PC-3 (cell line): ENCODE data around the gene NFE2. TPM values are rescaled to one million over a fixed set of nuclear protein-coding genes. Genes with fewer than 3 reads are reported as not detected.
A peak's percentile ranks its signal among the peaks of the same experiment; 100 is the strongest.

Experiments
- ATAC-seq: fragments of 200-7000 bp; cut with Tn5 transposase; 2 replicates; pipeline ENCODE4 v1.9.1; 2020; ENCODE audit warnings: mild to moderate bottlenecking, moderate library complexity
- BruUV-seq: library from RNA; stranded (reverse); fragments of 400-500 nt; replicated peaks from 2 replicates; lab custom pipeline; 2021; lab: Mats Ljungman, UMichigan
- CTCF ChIA-PET: fragments of 300-600 bp; sonication (Branson Sonifier 250); formaldehyde crosslinking; loops from one replicate; lab custom pipeline; 2022; ENCODE audit warnings: antibody characterized with exemption; lab: Charles Lee
- POLR2A ChIA-PET: fragments of 300-600 bp; sonication (Branson Sonifier 250); formaldehyde crosslinking; loops from one replicate; lab custom pipeline; 2022; ENCODE audit warnings: antibody characterized with exemption; ENCODE audit not compliant: unreplicated experiment; lab: Charles Lee
- DNase-seq: peaks from one replicate; pipeline ENCODE4 v3.0.0-alpha.2; 2015
- H2AFZ ChIP-seq: fragments of 300-600 bp; sonication (generic); 2 replicates; pipeline ENCODE4 v1.6.0; 2016; ENCODE audit warnings: antibody characterized with exemption, low read length
- H3F3A ChIP-seq: fragments of 300-600 bp; sonication (generic); one replicate; pipeline ENCODE4 v1.6.0; 2017; ENCODE audit warnings: antibody characterized with exemption, low read length, control low read depth, mild to moderate bottlenecking; ENCODE audit not compliant: unreplicated experiment
- H3K27ac ChIP-seq: fragments of 300-600 bp; sonication (generic); 2 replicates; pipeline ENCODE4 v1.5.1; 2016; ENCODE audit warnings: mild to moderate bottlenecking, low read length
- H3K27me3 ChIP-seq: fragments of 300-600 bp; sonication (generic); 2 replicates; pipeline ENCODE4 v1.6.1; 2016; ENCODE audit warnings: low read length, mixed read lengths
- H3K36me3 ChIP-seq: fragments of 300-600 bp; sonication (generic); 2 replicates; pipeline ENCODE4 v1.6.1; 2016; ENCODE audit warnings: low read depth, mixed run types, low read length, mixed read lengths
- H3K4me1 ChIP-seq: fragments of 300-600 bp; sonication (generic); 2 replicates; pipeline ENCODE4 v1.5.1; 2016; ENCODE audit warnings: low read length; ENCODE audit not compliant: insufficient read depth
- H3K4me2 ChIP-seq: fragments of 300-600 bp; sonication (generic); 2 replicates; pipeline ENCODE4 v1.6.0; 2016; ENCODE audit warnings: low read length
- H3K4me3 ChIP-seq: fragments of 300-600 bp; sonication (generic); 2 replicates; pipeline ENCODE4 v1.5.1; 2016; ENCODE audit warnings: mild to moderate bottlenecking, low read length, mixed read lengths
- H3K79me2 ChIP-seq: fragments of 300-600 bp; sonication (generic); 2 replicates; pipeline ENCODE4 v1.6.1; 2017; ENCODE audit warnings: low read length, mixed read lengths
- H3K9ac ChIP-seq: fragments of 300-600 bp; sonication (generic); 2 replicates; pipeline ENCODE4 v1.6.0; 2016; ENCODE audit warnings: mild to moderate bottlenecking, low read length
- H3K9me2 ChIP-seq: fragments of 300-600 bp; sonication (generic); replicated peaks from 2 replicates; pipeline ENCODE4 v1.6.1; 2016; ENCODE audit warnings: mixed run types, low read length, mixed read lengths
- H3K9me3 ChIP-seq: fragments of 300-600 bp; sonication (generic); 2 replicates; pipeline ENCODE4 v1.6.1; 2016; ENCODE audit warnings: low read length, mixed read lengths
- H4K20me1 ChIP-seq: fragments of 300-600 bp; sonication (generic); 2 replicates; pipeline ENCODE4 v1.6.1; 2016; ENCODE audit warnings: low read length, mixed read lengths
- CTCF ChIP-seq: fragments of 300-600 bp; sonication (generic); conservative IDR thresholded peaks from 2 replicates; pipeline ENCODE4 v1.5.1; 2017; ENCODE audit warnings: antibody characterized with exemption, low read depth, mild to moderate bottlenecking, low read length
- EZH2 ChIP-seq: fragments of 300-600 bp; sonication (generic); IDR thresholded peaks from one replicate; pipeline ENCODE4 v1.6.1; 2017; ENCODE audit warnings: antibody characterized with exemption, mild to moderate bottlenecking, low read length; ENCODE audit not compliant: unreplicated experiment
- EZH2phosphoT487 ChIP-seq: fragments of 300-600 bp; sonication (generic); IDR thresholded peaks from 2 replicates; pipeline ENCODE4 v1.6.1; 2018; ENCODE audit warnings: mild to moderate bottlenecking, antibody characterized with exemption, low read length, borderline replicate concordance
- intact Hi-C: fragments of 100-400 bp; cut with micrococcal nuclease; formaldehyde crosslinking; loops from 2 replicates; pipeline ENCODE4 v1.9.0; 2023
- total RNA-seq: library from RNA; depleted of rRNA; stranded (reverse); fragments of >200 nt; gene quantifications from 2 replicates; pipeline ENCODE4 v1.2.3, GENCODE V29; 2014

Gene NFE2
- total RNA-seq, 1 experiment from 2014 or later, result 0.26 TPM

- no peaks in the 10 kb centered on the region for H3K27me3 ChIP-seq
- no peaks in the 10 kb centered on the region for H3K9me3 ChIP-seq
- H3F3A ChIP-seq, result no peaks in the 10 kb centered on the region
- H3K79me2 ChIP-seq, result no peaks in the 10 kb centered on the region
- DNase-seq (no peak), ATAC-seq (no peak; the same call in 1 of the 2 replicates)
- H2AFZ ChIP-seq, result peak overlapping the region; percentile 79
- no peaks in the 10 kb centered on the region for H3K36me3 ChIP-seq
- no peaks in the 10 kb centered on the region for H3K9me2 ChIP-seq
- H3K4me1 ChIP-seq, result peaks cover 24% of the 10 kb centered on the region
- BruUV-seq, result no TSS peak
- ChIA-PET CTCF (no interaction called here), POLR2A (no interaction called here)
- H3K27ac ChIP-seq, result no peak overlapping the region
- H3K4me2 ChIP-seq, result peak overlapping the region; percentile 88
- H3K4me3 ChIP-seq, result peak overlapping the region; percentile 62
- intact Hi-C loops, result no loop called here
- no peak for TF ChIP-seq EZH2phosphoT487
- TF ChIP-seq EZH2, result no peak
- TF ChIP-seq CTCF, result no peak
- no peaks in the 10 kb centered on the region for H4K20me1 ChIP-seq
- no peak overlapping the region for H3K9ac ChIP-seq
Observed at GRCh38 chr12:54300225-54300731, 537 bp downstream of the NFE2 start.

GRCh38 chr12:54299515-54300224 is 1.1 kb downstream of the NFE2 start:
- CTCF ChIA-PET, result no interaction called here
- DNase-seq (peak; percentile 37), ATAC-seq (no peak)
- Histone ChIP-seq H3K27ac (no peak overlapping the region), H3K27me3 (no peaks in the 10 kb centered on the region), H3K4me2 (peak overlapping the region; percentile 88), H3K9me2 (no peaks in the 10 kb centered on the region), H3K4me3 (no peak overlapping the region), H4K20me1 (no peaks in the 10 kb centered on the region), H3K4me1 (peaks cover 24% of the 10 kb centered on the region), H2AFZ (0 out of 2 replicates have a peak overlapping the region, but pooled peaks have one; percentile 79), H3F3A (no peaks in the 10 kb centered on the region), H3K36me3 (no peaks in the 10 kb centered on the region), H3K9me3 (no peaks in the 10 kb centered on the region), H3K9ac (no peak overlapping the region), H3K79me2 (no peaks in the 10 kb centered on the region)
- POLR2A ChIA-PET, result interaction anchor here (0.5 kb wide), 1 partner anchor 289 kb away, joined by 3 read pairs; no protein-coding TSS in a partner anchor
- no TSS peak for BruUV-seq
- intact Hi-C loops, result no loop called here
- TF ChIP-seq EZH2phosphoT487 (no peak), EZH2 (no peak), CTCF (no peak)

GRCh38 chr12:54298904-54299303 is 1.9 kb downstream of the NFE2 start:
- CTCF ChIA-PET, result interaction anchor here (0.7 kb wide), 1 partner anchor 53 kb away, joined by 6 read pairs; no protein-coding TSS in a partner anchor
- H3K36me3 ChIP-seq, result peaks cover 2% of the 10 kb centered on the region; the same call in 1 of the 2 replicates

More at GRCh38 chr12:54298904-54299303, 1.9 kb downstream of the NFE2 start:
- no peaks in the 10 kb centered on the region for H3K9me3 ChIP-seq
- no peak overlapping the region for H3K9ac ChIP-seq
- H3K79me2 ChIP-seq, result no peaks in the 10 kb centered on the region
- POLR2A ChIA-PET, result no interaction called here
- TF ChIP-seq EZH2phosphoT487 (no peak), CTCF (no peak), EZH2 (no peak)
- no peak overlapping the region for H2AFZ ChIP-seq
- DNase-seq (peak; percentile 3), ATAC-seq (no peak)
- H3K27ac ChIP-seq, result no peak overlapping the region
- H3K4me2 ChIP-seq, result no peak overlapping the region
- no peaks in the 10 kb centered on the region for H3K9me2 ChIP-seq
- BruUV-seq, result no TSS peak
- peaks cover 20% of the 10 kb centered on the region for H3K4me1 ChIP-seq
- H4K20me1 ChIP-seq, result no peaks in the 10 kb centered on the region
- no peaks in the 10 kb centered on the region for H3F3A ChIP-seq
- H3K4me3 ChIP-seq, result no peak overlapping the region
- intact Hi-C loops, result no loop called here
- H3K27me3 ChIP-seq, result no peaks in the 10 kb centered on the region
